AG04450 (cell line): Measurements from ENCODE around the gene CHN1. TPM values are rescaled to one million over a fixed set of nuclear protein-coding genes. Genes with fewer than 3 reads are reported as not detected.

ENCODE experiments used
- CTCF ChIA-PET: fragments of 300-600, 350-600 bp; formaldehyde crosslinking; extraction: SDS; loops from one replicate; lab custom pipeline; 2022; ENCODE audit warnings: antibody characterized with exemption, inconsistent platforms; lab: Charles Lee
- POLR2A ChIA-PET: fragments of 350-600 bp; formaldehyde crosslinking; extraction: SDS; loops from one replicate; lab custom pipeline; 2021; ENCODE audit warnings: antibody characterized with exemption, inconsistent platforms; lab: Yijun Ruan, JAX
- DNase-seq: peaks from one replicate; pipeline ENCODE4 v3.0.0-alpha.2; 2011; ENCODE audit warnings: low read depth, low spot score
- H3K27ac ChIP-seq: one replicate; pipeline ENCODE4 v1.5.1; 2012; ENCODE audit warnings: low read depth, low read length, control low read depth
- H3K27me3 ChIP-seq: one replicate; pipeline ENCODE4 v1.6.0; 2012; ENCODE audit warnings: low read length; ENCODE audit not compliant: control insufficient read depth, insufficient read depth
- H3K4me3 ChIP-seq: 2 replicates; pipeline ENCODE4 v1.5.1; 2011; ENCODE audit warnings: mild to moderate bottlenecking, low read depth, low read length, control low read depth
- H3K9me3 ChIP-seq: 2 replicates; pipeline ENCODE4 v1.5.1; 2012; ENCODE audit warnings: low read length; ENCODE audit not compliant: control insufficient read depth, insufficient read depth
- CTCF ChIP-seq: IDR thresholded peaks from 2 replicates; pipeline ENCODE4 v1.5.1; 2011; ENCODE audit warnings: low read depth, low read length, control low read depth, inconsistent platforms
- polyA plus RNA-seq: library from polyadenylated mRNA; depleted of rRNA; stranded (reverse); fragments of >200 nt; gene quantifications from 2 replicates; pipeline ENCODE4 v1.2.3, GENCODE V29; 2011

CHN1 gene
- polyA plus RNA-seq, 1 experiment = 258 TPM

GRCh38 chr2:174797781-174798276 is 207.4 kb downstream of the CHN1 start:
- Histone ChIP-seq H3K27ac (no peak overlapping the region), H3K27me3 (no peaks in the 10 kb centered on the region), H3K4me3 (no peak overlapping the region), H3K9me3 (no peaks in the 10 kb centered on the region)
- no peak for DNase-seq
- CTCF ChIA-PET = interaction anchor here (1.3 kb wide), 1 partner anchor 26 kb away, joined by 7 read pairs; no protein-coding TSS in a partner anchor
- POLR2A ChIA-PET = no interaction called here
- TF ChIP-seq CTCF = no peak

GRCh38 chr2:174796319-174796771 is 208.8 kb downstream of the CHN1 start:
- no peak for DNase-seq
- Histone ChIP-seq H3K9me3 (no peaks in the 10 kb centered on the region), H3K27me3 (no peaks in the 10 kb centered on the region), H3K27ac (no peak overlapping the region), H3K4me3 (no peak overlapping the region)
- CTCF ChIA-PET = interaction anchor here (0.8 to 4.8 kb wide), 4 partner anchors 25 to 234 kb away, joined by 3 to 23 read pairs (median 4); no protein-coding TSS in a partner anchor
- POLR2A ChIA-PET = no interaction called here
- no peak for TF ChIP-seq CTCF

- CTCF ChIA-PET = interaction anchor here (1.7 to 4.8 kb wide), 2 partner anchors 24 to 190 kb away, joined by 8 to 23 read pairs; no protein-coding TSS in a partner anchor
- peak overlapping the region; percentile 55 for H3K27ac ChIP-seq
- POLR2A ChIA-PET = no interaction called here
These were observed 210.3 kb downstream of the CHN1 start for GRCh38 chr2:174794851-174795374.

GRCh38 chr2:174792309-174793025 is 212.7 kb downstream of the CHN1 start:
- ChIA-PET POLR2A (no interaction called here), CTCF (interaction anchor here (0.8 to 4.8 kb wide), 3 partner anchors 21 to 193 kb away, joined by 3 to 23 read pairs (median 3); no protein-coding TSS in a partner anchor)
- no peak overlapping the region for H3K27ac ChIP-seq
- TF ChIP-seq CTCF = no peak
- peaks cover 3% of the 10 kb centered on the region; the same call in 1 of the 2 replicates for H3K9me3 ChIP-seq
- no peak overlapping the region for H3K4me3 ChIP-seq
- no peaks in the 10 kb centered on the region for H3K27me3 ChIP-seq
- no peak for DNase-seq

More at GRCh38 chr2:174794851-174795374, 210.3 kb downstream of the CHN1 start:
- no peak for TF ChIP-seq CTCF
- no peak overlapping the region for H3K4me3 ChIP-seq
- DNase-seq = no peak
- no peaks in the 10 kb centered on the region for H3K27me3 ChIP-seq
- no peaks in the 10 kb centered on the region for H3K9me3 ChIP-seq
